H1 (cell line): Measurements from ENCODE around the gene GJA5. TPM values are rescaled to one million over a fixed set of nuclear protein-coding genes. Genes with fewer than 3 reads are reported as not detected.

Source experiments
- CTCF ChIA-PET: fragments of 300-600 bp; sonication (Branson Sonifier 250); formaldehyde crosslinking; loops from one replicate; lab custom pipeline; 2021; ENCODE audit not compliant: partially characterized antibody; lab: Charles Lee
- POLR2A ChIA-PET: fragments of 300-600 bp; sonication (Branson Sonifier 250); formaldehyde crosslinking; loops from one replicate; lab custom pipeline; 2021; ENCODE audit warnings: inconsistent platforms; ENCODE audit not compliant: partially characterized antibody; lab: Charles Lee
- DNase-seq, 2 experiments: peaks; one replicate each; pipeline versions ENCODE4 v3.0.0 to v3.0.0-alpha.2; 2010 to 2022; ENCODE audit warnings: low spot score in 2 of 2, low read depth in 1 of 2, mixed read lengths in 1 of 2
- FAIRE-seq: peaks from 2 replicates; lab custom pipeline; 2011; peaks lifted over from hg19 to GRCh38; lab: Jason Lieb, UNC
- H2AFZ ChIP-seq: 2 replicates; pipeline ENCODE4 v1.8.1; 2012; ENCODE audit warnings: low read length, inconsistent platforms
- H2AK5ac ChIP-seq: 2 replicates; pipeline ENCODE4 v1.6.1; 2013; ENCODE audit warnings: low read depth, low read length
- H2BK120ac ChIP-seq: replicated peaks from 2 replicates; pipeline ENCODE3; 2013; ENCODE audit warnings: low read depth, low read length, inconsistent platforms
- H2BK12ac ChIP-seq: 2 replicates; pipeline ENCODE4 v1.6.1; 2013; ENCODE audit warnings: low read depth, low read length
- H2BK15ac ChIP-seq: 2 replicates; pipeline ENCODE4 v1.6.1; 2013; ENCODE audit warnings: low read length
- H2BK20ac ChIP-seq: 2 replicates; pipeline ENCODE4 v1.6.1; 2013; ENCODE audit warnings: low read length
- H2BK5ac ChIP-seq: 2 replicates; pipeline ENCODE4 v1.6.1; 2013; ENCODE audit warnings: low read depth, low read length
- H3K14ac ChIP-seq: 2 replicates; pipeline ENCODE4 v1.6.1; 2013; ENCODE audit warnings: inconsistent platforms; ENCODE audit not compliant: insufficient read length
- H3K18ac ChIP-seq: 2 replicates; pipeline ENCODE4 v1.6.1; 2013; ENCODE audit warnings: low read length; ENCODE audit errors: extremely low read depth
- H3K23ac ChIP-seq: 2 replicates; pipeline ENCODE4 v1.6.1; 2013; ENCODE audit warnings: inconsistent platforms; ENCODE audit not compliant: insufficient read length
- H3K23me2 ChIP-seq: 2 replicates; pipeline ENCODE4 v1.6.1; 2013; ENCODE audit warnings: low read depth, low read length
- H3K27ac ChIP-seq: 2 replicates; pipeline ENCODE4 v1.6.1; 2011; ENCODE audit warnings: low read depth, low read length, inconsistent platforms
- H3K27me3 ChIP-seq, 4 experiments: replicated peaks in 1 of 4; 1 replicate in 1 of 4; 2 replicates in 3 of 4; pipeline versions ENCODE4 v1.6.1 to v1.8.1; 2011 to 2013; ENCODE audit warnings: low read length in 3 of 4, mild to moderate bottlenecking in 3 of 4, inconsistent platforms in 2 of 4, mixed read lengths in 2 of 4, moderate library complexity in 1 of 4; ENCODE audit not compliant: control insufficient read depth in 3 of 4, insufficient read depth in 3 of 4; ENCODE audit errors: extremely low read depth in 1 of 4
- H3K36me3 ChIP-seq, 4 experiments: 2 replicates each; pipeline versions ENCODE4 v1.6.1 to v1.8.1; 2011 to 2013; ENCODE audit warnings: mild to moderate bottlenecking in 4 of 4, low read length in 3 of 4, moderate library complexity in 2 of 4, control low read depth in 1 of 4, inconsistent platforms in 1 of 4; ENCODE audit not compliant: insufficient read depth in 4 of 4, control insufficient read depth in 2 of 4
- H3K4ac ChIP-seq: replicated peaks from 2 replicates; pipeline ENCODE3; 2013; ENCODE audit warnings: low read length, low read depth, mixed read lengths, inconsistent platforms; ENCODE audit not compliant: insufficient read length
- H3K4me1 ChIP-seq, 4 experiments: replicated peaks in 1 of 4; 1 replicate in 1 of 4; 2 replicates in 3 of 4; pipeline versions ENCODE4 v1.6.1 to v1.8.1; 2011 to 2013; ENCODE audit warnings: low read length in 3 of 4, inconsistent platforms in 2 of 4, mixed read lengths in 1 of 4; ENCODE audit not compliant: insufficient read depth in 4 of 4, control insufficient read depth in 3 of 4
- H3K4me2 ChIP-seq, 2 experiments: 2 replicates each; pipeline versions ENCODE4 v1.6.1 to v1.8.1; 2011 to 2013; ENCODE audit warnings: low read depth in 2 of 2, low read length in 2 of 2, control low read depth in 1 of 2, inconsistent platforms in 1 of 2, mild to moderate bottlenecking in 1 of 2; ENCODE audit not compliant: insufficient read depth in 1 of 2
- H3K4me3 ChIP-seq, 4 experiments: fragments of 200-600, 300-600 bp in 1 of 4; sonication (generic), shearing (Covaris generic), sonication (Bioruptor Twin) in 1 of 4; 2 replicates each; pipeline versions ENCODE4 v1.5.1 to v1.8.1; 2011 to 2016; ENCODE audit warnings: low read length in 4 of 4, low read depth in 3 of 4, control low read depth in 2 of 4, inconsistent platforms in 2 of 4, mild to moderate bottlenecking in 2 of 4, mixed read lengths in 1 of 4, moderate library complexity in 1 of 4; ENCODE audit not compliant: insufficient read depth in 2 of 4; ENCODE audit errors: extremely low read depth in 1 of 4
- H3K56ac ChIP-seq: replicated peaks from 2 replicates; pipeline ENCODE3; 2013; ENCODE audit warnings: low read depth, mild to moderate bottlenecking, mixed read lengths, low read length, inconsistent platforms; ENCODE audit not compliant: insufficient read length
- H3K79me1 ChIP-seq: 2 replicates; pipeline ENCODE4 v1.6.1; 2013; ENCODE audit warnings: low read depth, low read length, control low read depth
- H3K79me2 ChIP-seq, 2 experiments: 2 replicates each; pipeline versions ENCODE4 v1.6.1 to v1.8.1; 2012 to 2013; ENCODE audit warnings: low read length in 2 of 2, mild to moderate bottlenecking in 2 of 2, inconsistent platforms in 1 of 2; ENCODE audit not compliant: insufficient read depth in 2 of 2, control insufficient read depth in 1 of 2
- H3K9ac ChIP-seq, 4 experiments: replicated peaks in 1 of 4; 1 replicate in 1 of 4; 2 replicates in 3 of 4; pipeline versions ENCODE4 v1.6.1 to v1.8.1; 2011 to 2013; ENCODE audit warnings: low read depth in 3 of 4, low read length in 3 of 4, control low read depth in 2 of 4, mild to moderate bottlenecking in 2 of 4, moderate library complexity in 2 of 4, inconsistent platforms in 1 of 4; ENCODE audit errors: extremely low read depth in 1 of 4
- H3K9me3 ChIP-seq, 2 experiments: 2 replicates each; pipeline versions ENCODE4 v1.6.1 to v1.8.1; 2012 to 2013; ENCODE audit warnings: mild to moderate bottlenecking in 2 of 2, moderate library complexity in 2 of 2, control low read depth in 1 of 2, inconsistent platforms in 1 of 2, low read depth in 1 of 2, low read length in 1 of 2, mixed read lengths in 1 of 2; ENCODE audit not compliant: insufficient read depth in 2 of 2
- H4K20me1 ChIP-seq, 2 experiments: replicated peaks in 1 of 2; 2 replicates each; pipeline versions ENCODE3 to v1.8.1; 2011 to 2013; ENCODE audit warnings: inconsistent platforms in 2 of 2, low read length in 2 of 2, mild to moderate bottlenecking in 1 of 2; ENCODE audit not compliant: insufficient read depth in 2 of 2, control insufficient read depth in 1 of 2
- H4K5ac ChIP-seq: 2 replicates; pipeline ENCODE4 v1.6.1; 2013; ENCODE audit warnings: low read length, low read depth, mixed read lengths, inconsistent platforms; ENCODE audit not compliant: insufficient read length
- H4K8ac ChIP-seq: 2 replicates; pipeline ENCODE4 v1.8.0; 2013; ENCODE audit warnings: mild to moderate bottlenecking, moderate library complexity, low read length, inconsistent platforms; ENCODE audit not compliant: insufficient read depth; ENCODE audit errors: extremely low read depth
- H4K91ac ChIP-seq: replicated peaks from 2 replicates; pipeline ENCODE3; 2013; ENCODE audit warnings: low read length, mixed read lengths, inconsistent platforms; ENCODE audit not compliant: insufficient read length
- FOSL1 ChIP-seq: IDR thresholded peaks from 2 replicates; pipeline ENCODE4 v1.6.1; 2011; ENCODE audit warnings: mild to moderate bottlenecking, low read depth, low read length, moderate library complexity; ENCODE audit not compliant: insufficient read depth
- NRF1 ChIP-seq: IDR thresholded peaks from 2 replicates; pipeline ENCODE4 v1.6.1; 2011; ENCODE audit warnings: mild to moderate bottlenecking, low read depth, low read length, improper control_type of control experiment
- SP4 ChIP-seq: IDR thresholded peaks from 2 replicates; pipeline ENCODE4 v1.6.1; 2012; ENCODE audit warnings: low read length, inconsistent platforms
- SUZ12 ChIP-seq: fragments of 200-600 bp; sonication (generic); IDR thresholded peaks from 2 replicates; pipeline ENCODE4 v1.6.1; 2012; ENCODE audit warnings: mild to moderate bottlenecking, inconsistent platforms, low read length, moderate library complexity, mixed read lengths
- WGBS, 2 experiments: shearing (Covaris generic) in 1 of 2; methylation state at CpG; one replicate each; pipeline versions ENCODE4 v1.1.6 to v1.1.7; 2013 to 2015; ENCODE audit warnings: low lambda C conversion rate in 2 of 2, mixed read lengths in 2 of 2, inconsistent platforms in 1 of 2, low coverage in 1 of 2, missing lambda C conversion rate in 1 of 2; ENCODE audit not compliant: insufficient replicate concordance in 2 of 2, insufficient coverage in 1 of 2, insufficient read length in 1 of 2; ENCODE audit errors: extremely low coverage in 1 of 2, missing lambda C conversion rate in 1 of 2; 5-methylcytosine and 5-hydroxymethylcytosine counted together
- polyA plus RNA-seq, 7 experiments: library from polyadenylated mRNA; depleted of rRNA in 3 of 7; stranded (reverse) in 5 of 7; unstranded in 2 of 7; fragments of >200 nt in 5 of 7; fragments of 200-250 nt in 2 of 7; gene quantifications; 1 replicate in 5 of 7; 2 replicates in 1 of 7; 4 replicates in 1 of 7; pipeline versions ENCODE4 v1.2.1 to v1.2.3, GENCODE V29; 2011 to 2013; ENCODE audit warnings: missing spikeins in 2 of 7, mixed read lengths in 2 of 7
- total RNA-seq: library from RNA; stranded (reverse); fragmentation: NEBNext Ultra II Directional; extraction: Animal tissue kit (Norgen Biotek cat#: 25700); gene quantifications from 2 replicates; pipeline ENCODE4 v1.2.1, GENCODE V29; 2021
- TF ChIP-seq, protein P1 (sequence below): IDR thresholded peaks from 2 replicates; pipeline ENCODE4 v1.6.1; 2012; ENCODE audit warnings: inconsistent platforms
- TF ChIP-seq, protein P2 (sequence below): IDR thresholded peaks from 2 replicates; pipeline ENCODE4 v1.6.1; 2012; ENCODE audit warnings: low read length, inconsistent platforms

Gene GJA5
- total and polyA plus RNA-seq, 2 of the 8 experiments (the other 6 are each of a cell fraction or from before 2014, with no cell fraction given) = 1.2 to 2.7 TPM

DNA sequence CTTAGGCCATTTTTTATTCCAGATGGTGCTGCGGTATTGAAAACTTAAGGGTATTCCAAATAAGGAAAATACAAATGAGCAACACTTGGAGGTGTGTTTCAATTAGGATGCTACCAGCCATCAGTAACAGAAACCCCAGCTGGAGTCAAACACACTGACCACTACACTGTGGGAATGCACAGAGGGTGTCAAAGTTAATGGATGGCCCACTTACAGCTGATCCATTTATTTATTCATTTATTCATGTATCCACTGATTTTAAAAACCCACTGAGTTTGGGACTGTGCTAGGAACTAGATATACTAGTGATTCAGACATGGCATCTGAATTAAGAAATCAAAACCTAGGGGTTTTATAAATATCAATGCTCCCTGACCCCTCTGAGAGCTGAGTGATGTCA lies 24.5 kb upstream of the GJA5 start:
- H2BK5ac ChIP-seq = no peak overlapping the region
- no peaks in the 10 kb centered on the region for H3K23me2 ChIP-seq
- H2BK120ac ChIP-seq = no peak overlapping the region
- no peak for TF ChIP-seq SP4
- TF ChIP-seq, protein P1, sequence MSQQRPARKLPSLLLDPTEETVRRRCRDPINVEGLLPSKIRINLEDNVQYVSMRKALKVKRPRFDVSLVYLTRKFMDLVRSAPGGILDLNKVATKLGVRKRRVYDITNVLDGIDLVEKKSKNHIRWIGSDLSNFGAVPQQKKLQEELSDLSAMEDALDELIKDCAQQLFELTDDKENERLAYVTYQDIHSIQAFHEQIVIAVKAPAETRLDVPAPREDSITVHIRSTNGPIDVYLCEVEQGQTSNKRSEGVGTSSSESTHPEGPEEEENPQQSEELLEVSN = no peak
- TF ChIP-seq, protein P2, sequence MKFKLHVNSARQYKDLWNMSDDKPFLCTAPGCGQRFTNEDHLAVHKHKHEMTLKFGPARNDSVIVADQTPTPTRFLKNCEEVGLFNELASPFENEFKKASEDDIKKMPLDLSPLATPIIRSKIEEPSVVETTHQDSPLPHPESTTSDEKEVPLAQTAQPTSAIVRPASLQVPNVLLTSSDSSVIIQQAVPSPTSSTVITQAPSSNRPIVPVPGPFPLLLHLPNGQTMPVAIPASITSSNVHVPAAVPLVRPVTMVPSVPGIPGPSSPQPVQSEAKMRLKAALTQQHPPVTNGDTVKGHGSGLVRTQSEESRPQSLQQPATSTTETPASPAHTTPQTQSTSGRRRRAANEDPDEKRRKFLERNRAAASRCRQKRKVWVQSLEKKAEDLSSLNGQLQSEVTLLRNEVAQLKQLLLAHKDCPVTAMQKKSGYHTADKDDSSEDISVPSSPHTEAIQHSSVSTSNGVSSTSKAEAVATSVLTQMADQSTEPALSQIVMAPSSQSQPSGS = no peak
- no peak for TF ChIP-seq NRF1
- no peak for TF ChIP-seq FOSL1
- TF ChIP-seq SUZ12 = no peak
- no peaks in the 10 kb centered on the region for H3K36me3 ChIP-seq
- H3K14ac ChIP-seq = no peak overlapping the region
- no peak overlapping the region for H4K5ac ChIP-seq
- no peak overlapping the region for H4K91ac ChIP-seq
- no peak overlapping the region for H3K4ac ChIP-seq
- POLR2A ChIA-PET = interaction anchor here (0.8 kb wide), 1 partner anchor 115 kb away, joined by 3 read pairs; the partner anchor contains the start of gene ACP6
- no peak overlapping the region for H3K4me3 ChIP-seq
- no peaks in the 10 kb centered on the region for H3K9me3 ChIP-seq
- no peak overlapping the region for H2AFZ ChIP-seq
- H2BK12ac ChIP-seq = no peak overlapping the region
- no peak overlapping the region for H3K18ac ChIP-seq
- H3K9ac ChIP-seq = no peak overlapping the region
- no peak overlapping the region for H3K4me2 ChIP-seq
- H3K23ac ChIP-seq = no peak overlapping the region
- H2BK15ac ChIP-seq = no peak overlapping the region
- H3K79me1 ChIP-seq = no peaks in the 10 kb centered on the region
- peaks cover 0 to 5% (median 1%) of the 10 kb centered on the region in 4 experiments; a peak in 4 of 7 replicates for H3K4me1 ChIP-seq
- no peaks in the 10 kb centered on the region; a peak in 1 of 7 replicates for H3K27me3 ChIP-seq
- CTCF ChIA-PET = interaction anchor here (0.7 to 1.9 kb wide), 8 partner anchors 9 to 158 kb away, joined by 3 to 7 read pairs (median 4); no protein-coding TSS in a partner anchor
- H4K8ac ChIP-seq = no peak overlapping the region
- FAIRE-seq = no peak
- H3K27ac ChIP-seq = no peak overlapping the region
- H2BK20ac ChIP-seq = no peak overlapping the region
- H4K20me1 ChIP-seq = no peaks in the 10 kb centered on the region
- 80% methylated on average over 1 of the region's 1 CpG; no CpG with 5 or more reads in 1 of the 2 experiments for WGBS, 2 experiments
- DNase-seq = no peak
- no peaks in the 10 kb centered on the region for H3K79me2 ChIP-seq
- H2AK5ac ChIP-seq = no peak overlapping the region
- no peak overlapping the region for H3K56ac ChIP-seq
